ENCODE data around the gene ZNF470.

Gene ZNF470

DNA sequence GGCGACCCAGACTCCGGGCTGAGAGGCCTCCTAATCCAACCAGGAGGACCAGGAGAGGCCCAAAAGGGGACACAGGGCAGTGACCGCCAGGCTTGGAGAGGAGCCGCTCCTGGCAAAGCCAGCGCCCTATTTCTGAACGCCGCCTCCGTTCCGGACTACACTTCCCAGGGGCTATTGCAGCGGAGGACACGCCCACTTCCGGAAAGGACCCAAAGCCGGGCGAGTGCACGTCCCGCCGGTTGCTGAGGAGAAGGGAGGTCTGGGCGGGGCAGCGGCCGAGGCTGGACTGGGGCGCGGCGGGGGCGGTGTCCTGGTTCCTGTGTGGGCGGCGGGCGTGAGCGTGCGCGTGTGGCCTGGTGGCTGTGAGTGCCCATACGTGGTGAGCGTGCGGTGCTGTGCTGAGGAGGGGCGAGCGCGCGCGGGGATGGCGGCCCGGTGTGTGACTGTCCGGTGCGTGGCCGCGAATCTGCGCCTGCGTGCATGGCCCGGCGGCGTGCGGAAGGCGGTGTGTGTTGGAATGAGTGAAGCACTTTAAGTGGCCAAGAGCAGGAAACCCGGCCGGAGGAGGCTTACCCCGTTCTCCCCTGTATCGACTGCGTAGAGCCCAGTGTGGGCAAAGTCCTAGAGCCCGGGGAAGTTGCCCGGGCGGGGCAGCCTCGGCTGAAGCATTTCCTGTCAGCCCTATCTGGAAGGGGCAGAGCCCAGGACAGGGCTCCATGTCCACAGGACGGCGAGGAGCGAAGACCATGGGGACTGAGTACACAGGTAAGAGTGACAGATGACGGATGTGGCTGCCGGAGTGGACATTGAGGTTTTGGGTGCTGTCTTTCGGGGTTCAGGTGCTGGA lies at the start of gene ZNF470:
ZNF470 (plus strand) TSS at position 195 of the 847 bp plus-strand sequence. CDS start 2,844 bp downstream, outside the sequence.
- peak; percentile 97 for DNase-seq

DNA sequence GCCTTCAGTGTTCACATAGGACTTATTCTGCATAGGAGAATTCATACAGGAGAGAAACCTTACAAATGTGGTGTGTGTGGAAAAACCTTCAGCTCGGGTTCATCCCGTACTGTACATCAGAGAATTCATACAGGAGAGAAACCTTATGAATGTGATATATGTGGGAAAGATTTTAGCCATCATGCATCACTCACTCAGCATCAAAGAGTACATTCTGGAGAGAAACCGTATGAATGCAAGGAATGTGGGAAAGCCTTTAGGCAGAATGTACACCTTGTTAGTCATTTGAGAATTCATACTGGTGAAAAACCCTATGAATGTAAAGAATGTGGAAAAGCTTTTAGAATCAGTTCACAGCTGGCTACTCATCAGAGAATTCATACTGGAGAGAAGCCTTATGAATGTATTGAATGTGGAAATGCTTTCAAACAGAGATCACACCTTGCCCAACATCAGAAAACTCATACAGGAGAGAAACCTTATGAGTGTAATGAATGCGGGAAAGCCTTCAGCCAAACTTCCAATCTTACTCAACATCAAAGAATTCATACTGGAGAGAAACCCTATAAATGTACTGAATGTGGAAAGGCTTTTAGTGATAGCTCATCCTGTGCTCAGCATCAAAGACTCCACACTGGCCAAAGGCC lies 41.9 kb upstream of the ZNF470 start:
- DNase-seq = no peak

DNA sequence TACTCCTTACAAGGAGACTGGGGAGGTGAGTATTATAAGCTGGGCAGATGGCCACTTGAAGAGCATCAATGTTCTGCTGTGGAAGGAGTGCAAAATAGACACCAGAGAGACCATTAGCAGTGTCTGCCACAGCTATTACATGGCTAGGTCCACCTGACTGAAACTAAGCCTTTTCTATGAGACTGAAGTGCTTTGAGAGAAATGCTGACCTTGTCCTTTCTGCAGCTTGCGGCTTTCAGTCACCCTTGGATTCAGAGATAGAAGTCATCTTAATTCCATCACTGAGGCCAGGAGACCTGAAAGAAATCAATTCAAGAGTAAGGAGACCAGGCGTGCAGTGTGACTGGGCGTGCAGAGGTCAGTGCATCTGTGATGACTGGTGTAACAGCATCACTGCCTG lies 29.8 kb upstream of the ZNF470 start:
- DNase-seq = no peak

DNA sequence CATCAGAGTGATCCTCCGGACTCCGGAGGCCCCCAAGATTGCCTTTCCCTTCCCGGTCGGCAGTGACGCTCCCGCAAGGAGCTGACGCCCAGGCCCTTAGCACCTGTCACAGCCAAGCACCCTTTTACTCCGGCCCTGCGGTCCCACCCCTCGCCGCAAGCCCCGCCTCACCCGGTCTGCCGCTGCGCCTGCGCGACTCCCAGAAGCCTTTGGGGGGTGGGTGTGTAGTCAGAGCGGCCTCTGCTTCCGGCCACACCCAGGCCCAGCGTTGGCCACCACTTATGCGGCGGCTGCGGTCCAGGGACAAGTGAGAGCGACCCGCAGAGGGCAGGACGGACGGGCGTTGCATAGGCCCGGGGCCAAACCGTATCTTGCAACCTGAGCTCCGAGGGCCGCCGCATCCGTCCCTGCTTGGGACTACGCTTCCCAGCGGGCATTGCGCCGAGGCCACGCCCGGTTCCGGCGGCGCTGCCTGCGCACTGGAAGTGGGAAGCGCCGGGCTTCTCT lies 29.0 kb upstream of the ZNF470 start:
- DNase-seq = peak; percentile 98

DNA sequence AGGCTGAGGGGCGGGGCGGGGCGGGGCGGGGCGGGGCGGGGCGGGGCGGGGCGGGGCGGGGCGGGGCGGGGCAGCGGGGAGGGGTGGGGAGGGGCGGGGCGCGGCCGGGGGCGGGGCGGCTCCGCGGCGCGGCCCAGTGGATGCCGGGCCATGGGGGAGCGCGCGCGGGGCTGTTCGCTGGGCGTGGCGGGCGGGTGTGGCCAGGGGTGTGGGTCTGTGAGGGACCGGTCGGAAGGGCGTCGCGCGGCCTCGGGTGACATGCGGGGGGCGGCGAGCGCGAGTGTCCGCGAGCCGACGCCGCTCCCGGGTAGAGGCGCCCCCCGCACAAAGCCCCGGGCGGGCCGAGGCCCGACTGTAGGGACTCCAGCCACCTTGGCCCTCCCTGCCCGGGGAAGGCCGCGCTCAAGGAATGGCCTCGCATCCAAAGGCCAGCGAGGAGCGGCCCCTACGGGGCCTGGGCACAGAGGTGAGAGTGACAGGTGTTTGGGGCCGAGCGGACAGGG lies 28.5 kb upstream of the ZNF470 start, which contains the start of gene ZFP28:
ZFP28 (plus strand) TSS at position 188 of the 503 bp plus-strand sequence; CDS start at position 259, 71 bp downstream.
- peak; percentile 94 for DNase-seq

DNA sequence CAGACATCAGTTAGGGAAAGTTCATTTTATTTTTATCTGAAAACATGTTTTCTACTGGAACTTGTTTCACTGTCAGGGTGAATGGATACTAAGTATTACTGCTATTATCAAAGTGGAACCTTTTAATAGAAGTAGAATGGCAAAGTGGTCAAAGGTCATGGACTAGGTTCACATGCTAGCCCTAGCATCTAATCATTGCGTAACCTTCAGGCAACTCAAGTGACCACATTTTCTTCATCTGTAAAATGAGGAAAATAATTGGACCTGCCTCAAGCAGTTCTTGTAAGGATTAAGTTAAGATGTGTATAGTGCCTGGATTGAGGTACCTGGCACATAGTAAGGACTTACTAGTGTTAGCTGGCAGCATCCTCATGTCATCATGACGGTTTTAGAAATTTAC lies 23.5 kb upstream of the ZNF470 start:
- DNase-seq = no peak

DNA sequence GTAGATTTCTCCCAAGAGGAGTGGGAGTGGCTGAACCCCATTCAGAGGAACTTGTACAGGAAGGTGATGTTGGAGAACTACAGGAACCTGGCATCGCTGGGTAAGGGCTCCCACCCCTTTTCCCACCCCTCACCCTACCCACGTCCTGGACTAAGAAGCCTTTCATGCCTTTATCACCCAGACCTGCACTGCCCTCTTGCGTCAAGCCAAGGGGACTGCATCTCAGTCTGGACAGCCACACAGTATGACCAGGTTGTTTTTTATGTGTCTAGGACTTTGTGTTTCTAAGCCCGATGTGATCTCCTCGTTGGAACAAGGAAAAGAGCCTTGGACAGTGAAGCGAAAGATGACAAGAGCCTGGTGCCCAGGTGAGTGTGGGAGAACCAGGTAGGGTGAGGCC lies 19.7 kb upstream of the ZNF470 start:
- no peak for DNase-seq

DNA sequence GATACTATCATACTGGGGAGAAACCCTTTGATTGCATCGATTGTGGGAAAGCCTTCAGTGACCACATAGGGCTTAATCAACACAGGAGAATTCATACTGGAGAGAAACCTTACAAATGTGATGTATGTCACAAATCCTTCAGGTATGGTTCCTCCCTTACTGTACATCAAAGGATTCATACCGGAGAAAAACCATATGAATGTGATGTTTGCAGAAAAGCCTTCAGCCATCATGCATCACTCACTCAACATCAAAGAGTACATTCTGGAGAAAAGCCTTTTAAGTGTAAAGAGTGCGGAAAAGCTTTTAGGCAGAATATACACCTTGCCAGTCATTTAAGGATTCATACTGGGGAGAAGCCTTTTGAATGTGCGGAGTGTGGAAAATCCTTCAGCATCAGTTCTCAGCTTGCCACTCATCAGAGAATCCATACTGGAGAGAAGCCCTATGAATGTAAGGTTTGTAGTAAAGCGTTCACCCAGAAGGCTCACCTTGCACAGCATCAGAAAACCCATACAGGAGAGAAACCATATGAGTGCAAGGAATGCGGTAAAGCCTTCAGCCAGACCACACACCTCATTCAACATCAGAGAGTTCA lies 12.9 kb upstream of the ZNF470 start:
- DNase-seq = no peak

DNA sequence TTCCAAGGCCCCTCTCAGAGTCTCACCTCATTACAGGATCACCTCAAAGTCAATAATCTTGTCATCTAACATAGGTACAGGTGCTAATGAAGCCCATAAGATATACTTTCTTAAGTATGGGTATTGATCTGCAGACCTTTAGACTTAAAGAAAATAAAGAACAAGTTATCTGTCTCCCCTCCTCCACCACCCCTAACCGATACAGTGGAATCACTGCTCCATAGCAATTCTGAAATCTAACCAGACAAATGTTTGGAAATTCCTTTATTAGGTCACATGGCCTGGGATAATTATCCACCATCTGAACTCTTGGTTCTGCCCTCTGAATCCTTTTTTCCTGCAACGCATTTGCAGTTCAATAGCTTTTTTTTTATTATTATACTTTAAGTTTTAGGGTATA lies 4.5 kb upstream of the ZNF470 start:
- DNase-seq = no peak

DNA sequence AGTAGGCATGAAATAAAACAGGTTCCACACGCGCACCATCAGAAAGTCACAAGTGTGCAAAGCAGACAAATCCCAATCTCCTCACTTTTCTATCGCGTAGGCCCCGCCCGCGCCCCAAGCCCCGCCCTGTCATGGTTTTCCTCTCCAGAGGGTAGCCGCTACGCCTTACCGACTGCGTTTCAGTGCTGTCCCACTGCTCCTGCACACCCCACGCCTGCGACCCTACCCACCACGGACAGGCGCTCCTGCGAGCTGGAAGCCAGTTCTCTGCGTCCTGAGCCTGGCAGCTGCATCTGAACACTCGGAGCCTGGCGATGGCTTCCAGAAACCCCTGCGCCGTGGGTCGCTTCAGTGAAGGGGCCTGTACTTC lies 379 bp upstream of the ZNF470 start:
- DNase-seq = peak; percentile 80

DNA sequence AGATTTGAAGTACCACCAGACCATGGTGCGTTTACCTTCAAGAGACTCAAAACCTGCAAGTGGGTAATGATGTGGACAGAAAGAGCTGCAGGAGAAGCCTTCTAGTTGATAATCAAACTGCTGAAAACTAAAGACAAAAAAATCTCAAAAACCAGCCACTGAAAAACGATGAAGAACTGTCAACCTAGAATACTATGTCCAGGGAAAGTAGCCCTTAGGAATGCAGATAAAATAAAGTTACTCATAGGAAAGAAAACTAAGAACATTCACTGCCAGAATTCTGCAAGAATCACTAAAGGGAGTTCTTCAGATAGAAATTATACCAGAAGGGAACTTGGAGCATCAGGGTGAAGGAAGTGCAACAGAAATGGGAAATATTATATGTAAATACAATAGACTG lies 5.3 kb downstream of the ZNF470 start:
- no peak for DNase-seq

DNA sequence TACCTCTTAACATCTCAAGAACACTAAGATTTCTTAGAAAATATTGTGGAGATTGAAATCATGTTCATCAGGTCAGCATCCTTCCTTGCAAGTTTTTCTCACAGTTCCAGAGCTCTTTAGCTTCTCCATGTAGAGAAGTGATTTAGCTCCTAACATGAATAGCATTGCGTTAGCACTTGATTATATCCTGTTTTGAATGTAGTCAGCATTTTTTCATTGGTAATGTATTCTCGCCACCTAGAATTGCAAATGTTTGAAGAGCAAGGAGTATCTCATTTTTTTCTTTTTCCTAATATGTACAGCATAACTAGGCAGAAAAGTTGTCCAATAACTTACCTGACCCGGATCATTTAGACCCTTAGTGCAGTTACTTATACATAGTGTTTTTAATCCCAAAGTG lies 6.6 kb downstream of the ZNF470 start:
- no peak for DNase-seq

DNA sequence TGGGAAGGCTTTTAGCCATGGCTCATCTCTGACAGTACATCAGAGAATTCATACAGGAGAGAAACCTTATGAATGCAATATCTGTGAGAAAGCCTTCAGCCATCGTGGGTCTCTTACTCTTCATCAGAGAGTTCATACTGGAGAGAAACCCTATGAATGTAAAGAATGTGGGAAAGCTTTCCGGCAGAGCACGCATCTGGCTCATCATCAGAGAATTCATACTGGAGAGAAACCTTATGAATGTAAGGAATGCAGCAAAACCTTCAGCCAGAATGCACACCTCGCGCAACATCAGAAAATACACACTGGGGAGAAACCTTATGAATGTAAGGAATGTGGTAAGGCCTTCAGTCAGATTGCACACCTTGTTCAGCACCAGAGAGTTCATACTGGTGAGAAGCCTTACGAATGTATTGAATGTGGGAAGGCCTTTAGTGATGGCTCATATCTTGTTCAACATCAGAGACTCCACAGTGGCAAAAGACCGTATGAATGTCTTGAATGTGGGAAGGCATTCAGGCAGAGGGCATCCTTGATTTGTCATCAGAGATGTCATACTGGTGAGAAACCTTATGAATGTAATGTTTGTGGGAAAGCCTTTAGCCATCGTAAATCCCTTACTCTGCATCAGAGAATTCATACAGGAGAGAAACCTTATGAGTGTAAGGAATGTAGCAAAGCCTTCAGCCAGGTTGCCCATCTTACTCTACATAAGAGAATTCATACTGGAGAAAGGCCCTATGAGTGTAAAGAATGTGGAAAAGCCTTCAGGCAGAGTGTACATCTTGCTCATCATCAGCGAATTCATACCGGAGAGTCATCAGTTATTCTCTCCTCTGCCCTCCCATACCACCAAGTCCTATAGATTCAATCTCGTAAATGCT lies 10.7 kb downstream of the ZNF470 start:
- DNase-seq = no peak

DNA sequence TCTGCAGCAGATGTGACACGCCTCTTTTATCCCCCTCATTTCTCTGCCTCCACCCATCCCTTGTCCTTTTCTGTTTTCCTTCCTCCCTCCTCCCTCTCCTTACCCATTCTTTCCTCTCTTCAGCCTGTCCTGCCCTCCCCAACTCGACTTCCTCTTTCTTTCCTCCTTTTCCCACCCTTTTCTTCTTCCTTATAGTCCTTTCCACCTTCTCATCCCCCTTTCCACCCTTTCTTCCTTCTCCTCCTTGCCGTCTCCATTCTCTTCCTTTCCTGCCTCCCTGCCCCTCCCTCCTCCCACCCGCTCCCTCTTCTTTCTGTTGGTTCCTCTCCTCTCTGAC lies 27.1 kb downstream of the ZNF470 start:
- no peak for DNase-seq

DNA sequence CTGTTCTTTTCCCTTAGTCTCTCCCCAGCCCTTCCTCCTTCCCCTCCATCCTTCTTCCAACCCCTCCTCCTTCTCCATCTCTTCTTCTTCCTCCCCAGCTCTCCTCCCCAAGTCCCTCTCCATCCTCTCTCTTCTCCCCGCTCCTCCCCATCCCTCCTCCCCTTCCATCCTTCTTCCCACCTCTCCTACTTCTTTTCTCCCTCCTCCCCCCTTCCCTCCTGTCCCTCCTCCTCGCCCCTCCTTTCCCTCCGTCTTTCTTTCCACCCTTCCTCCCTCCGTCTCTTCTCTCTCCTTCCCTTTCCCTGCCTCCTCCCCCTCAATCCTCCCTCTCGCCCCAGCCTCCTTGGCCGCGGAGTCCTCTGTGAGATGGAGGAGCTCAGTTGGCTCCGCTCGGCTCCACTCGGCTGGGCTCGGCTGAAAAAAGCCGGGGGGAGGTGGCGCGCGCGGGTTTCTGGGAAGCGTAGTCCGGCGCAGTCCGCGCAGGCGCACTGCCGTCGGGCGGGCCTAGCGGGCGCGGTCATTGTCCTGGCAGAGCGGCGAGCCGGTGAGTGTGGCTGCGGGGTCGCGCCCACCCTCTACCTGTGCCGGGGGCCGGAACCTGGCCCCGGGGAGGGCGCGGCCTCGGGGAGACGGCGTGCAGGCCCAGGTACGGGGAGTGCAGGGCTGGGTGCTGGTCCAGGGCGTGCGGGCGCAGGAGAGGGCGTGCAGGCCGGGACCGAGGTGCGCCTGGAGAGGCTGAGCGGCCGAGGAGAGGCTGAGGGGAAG lies 27.7 kb downstream of the ZNF470 start, which contains the start of gene ZNF71:
ZNF71 (plus strand) TSS at position 520 of the 765 bp plus-strand sequence. CDS start 6,257 bp downstream, outside the sequence.
- DNase-seq = peak; percentile 96

DNA sequence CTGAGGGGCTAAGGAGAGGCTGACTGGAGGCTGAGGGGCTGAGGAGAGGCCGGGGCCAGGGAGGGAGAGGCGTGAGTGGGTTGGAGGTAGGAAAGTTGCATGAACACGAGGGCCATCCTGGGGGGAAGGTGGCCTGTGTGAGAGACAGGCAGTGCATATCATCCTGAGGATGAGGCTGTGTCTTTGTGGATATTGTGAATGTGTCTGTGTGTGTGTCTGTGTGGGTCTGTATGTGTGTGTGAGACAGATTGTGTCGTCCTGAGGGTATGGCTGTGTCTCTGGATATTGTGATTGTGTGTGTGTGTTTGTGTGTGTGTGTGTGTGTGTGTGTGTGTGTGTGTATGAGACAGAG lies 28.3 kb downstream of the ZNF470 start:
- no peak for DNase-seq

DNA sequence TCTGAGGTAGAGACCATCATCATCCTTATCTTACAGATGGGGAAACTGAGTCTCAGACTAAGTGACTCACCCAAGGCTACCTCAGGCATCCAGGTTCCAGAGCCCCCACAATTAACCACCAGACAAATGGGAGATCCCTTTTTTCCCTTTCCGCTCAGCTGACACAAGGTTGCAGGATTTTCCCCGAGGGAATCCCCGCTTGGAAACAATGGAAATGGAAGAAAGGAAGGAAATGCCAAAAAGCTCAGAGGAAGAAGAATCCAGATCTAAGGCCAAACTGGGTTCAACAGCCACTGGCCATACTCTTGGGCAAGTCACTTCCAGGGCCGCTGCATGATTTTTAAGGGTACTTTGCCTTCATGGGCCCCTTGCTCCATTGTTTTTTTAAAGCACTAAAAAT lies 29.4 kb downstream of the ZNF470 start:
- DNase-seq = no peak

DNA sequence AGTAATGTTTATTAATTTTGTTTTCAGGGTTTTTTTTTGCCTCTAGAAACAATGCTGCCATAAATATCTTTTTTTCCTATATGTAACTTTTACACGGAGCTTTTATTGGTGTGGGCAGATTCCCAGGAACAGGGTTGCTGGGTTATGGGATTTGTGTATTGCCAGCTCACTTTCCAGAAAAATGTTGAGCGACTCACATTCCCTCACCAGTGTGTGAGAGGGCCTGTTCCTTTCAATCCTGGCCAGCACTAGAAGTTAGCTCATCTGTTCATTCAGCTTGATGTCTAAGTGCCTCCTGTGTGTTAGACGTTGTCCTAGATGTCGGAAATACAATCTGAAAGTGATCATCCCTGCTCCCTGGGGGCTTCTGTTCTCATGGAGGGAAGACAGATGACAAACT lies 30.4 kb downstream of the ZNF470 start:
- DNase-seq = no peak

DNA sequence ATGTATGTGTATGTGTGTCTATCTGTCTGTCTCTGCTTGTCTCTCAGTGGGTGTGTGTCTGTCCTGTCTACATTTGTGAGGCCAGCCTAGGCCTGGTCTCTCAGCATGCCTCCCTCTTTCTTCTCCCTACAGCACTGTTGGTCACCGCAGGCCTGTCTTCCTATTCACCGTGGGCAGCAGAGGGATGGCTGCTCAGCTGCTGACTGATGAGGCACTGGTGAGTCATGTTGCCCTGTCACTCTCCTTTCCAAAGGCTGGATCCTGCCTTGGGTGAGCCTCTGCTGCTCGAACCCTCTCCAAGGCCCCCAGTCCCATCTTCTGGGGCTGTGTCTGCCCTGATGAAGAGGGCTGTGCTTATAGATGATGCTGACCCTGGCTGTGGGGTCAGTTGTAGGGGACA lies 34.1 kb downstream of the ZNF470 start:
- DNase-seq = no peak

DNA sequence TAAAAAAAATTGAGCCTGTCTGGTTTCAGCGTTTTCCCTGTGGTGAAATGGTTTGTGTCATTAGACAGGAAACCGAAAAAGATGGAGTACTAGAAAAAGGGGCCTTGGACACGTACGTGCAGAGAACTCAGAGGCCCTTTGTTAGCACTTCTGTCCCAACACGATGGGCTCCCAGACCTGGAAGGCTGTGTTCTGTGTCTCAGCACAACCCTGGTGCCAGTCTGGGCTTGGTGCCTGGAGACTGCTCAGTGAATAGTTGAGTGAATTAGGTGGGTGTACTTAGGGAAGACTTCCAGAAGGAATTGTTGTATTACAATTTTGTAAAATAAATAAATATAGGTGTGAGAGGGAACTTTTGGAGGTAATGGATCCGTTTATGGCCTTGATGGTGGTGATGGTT lies 36.6 kb downstream of the ZNF470 start:
- DNase-seq = no peak

DNA sequence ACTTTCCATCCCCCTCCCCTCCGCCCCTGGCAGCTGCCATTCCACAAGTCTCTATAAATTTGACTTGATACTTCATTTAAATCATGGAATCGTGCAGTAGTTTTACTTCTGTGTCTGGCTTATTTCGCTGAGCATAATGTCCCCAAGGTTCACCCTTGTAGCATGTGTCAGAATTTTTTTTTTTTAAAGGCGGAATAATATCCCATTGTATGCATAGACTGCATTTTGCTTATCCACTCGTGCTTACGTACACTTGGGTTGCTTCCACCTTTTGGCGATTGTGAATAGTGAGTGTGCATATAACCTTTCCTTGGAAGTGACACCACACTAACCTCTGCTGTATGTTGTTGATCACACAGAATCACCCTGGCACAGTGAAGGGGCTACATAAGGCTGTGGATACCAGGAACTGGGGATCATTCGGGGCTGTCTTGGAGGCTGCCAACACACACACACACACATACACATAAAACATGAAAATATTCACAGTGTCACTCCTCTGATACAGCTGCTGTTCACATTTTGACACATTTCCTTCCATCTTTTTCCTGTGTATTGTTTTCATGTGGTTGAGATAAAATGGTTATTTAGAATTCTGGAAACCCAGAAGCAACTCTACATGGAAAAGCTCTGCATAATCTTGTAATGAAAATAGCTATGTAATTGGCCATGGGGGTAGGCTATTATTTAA lies 41.2 kb downstream of the ZNF470 start:
- DNase-seq = no peak
